Muscle layer of colon (tissue), 2 donors: ENCODE data around the gene MRPL24.

Experiments used
- H3K27ac ChIP-seq: one replicate; pipeline ENCODE4 v1.7.0; 2013; ENCODE audit warnings: low read depth, mild to moderate bottlenecking, low read length, moderate library complexity
- H3K27me3 ChIP-seq, 2 donors: one replicate each; pipeline ENCODE4 v1.7.0; 2013; ENCODE audit warnings: low read length in 2 of 2, mild to moderate bottlenecking in 2 of 2; ENCODE audit not compliant: insufficient read depth in 2 of 2, control insufficient read depth in 1 of 2
- H3K36me3 ChIP-seq: one replicate; pipeline ENCODE4 v1.7.0; 2013; ENCODE audit warnings: mild to moderate bottlenecking, low read length; ENCODE audit not compliant: insufficient read depth
- H3K4me1 ChIP-seq: one replicate; pipeline ENCODE4 v1.7.0; 2013; ENCODE audit warnings: mild to moderate bottlenecking, low read length; ENCODE audit not compliant: insufficient read depth
- H3K4me3 ChIP-seq, 2 donors: one replicate each; pipeline ENCODE4 v1.7.0; 2013; ENCODE audit warnings: low read length in 2 of 2, low read depth in 1 of 2, mild to moderate bottlenecking in 1 of 2, moderate library complexity in 1 of 2
- H3K9ac ChIP-seq: one replicate; pipeline ENCODE4 v1.7.0; 2013; ENCODE audit warnings: low read length
- H3K9me3 ChIP-seq: one replicate; pipeline ENCODE4 v1.7.0; 2013; ENCODE audit warnings: mild to moderate bottlenecking, low read length
- donor health status: abdominal sarcoma.
- donor health status: Adenocarcinoma of cecum.

Gene MRPL24

DNA sequence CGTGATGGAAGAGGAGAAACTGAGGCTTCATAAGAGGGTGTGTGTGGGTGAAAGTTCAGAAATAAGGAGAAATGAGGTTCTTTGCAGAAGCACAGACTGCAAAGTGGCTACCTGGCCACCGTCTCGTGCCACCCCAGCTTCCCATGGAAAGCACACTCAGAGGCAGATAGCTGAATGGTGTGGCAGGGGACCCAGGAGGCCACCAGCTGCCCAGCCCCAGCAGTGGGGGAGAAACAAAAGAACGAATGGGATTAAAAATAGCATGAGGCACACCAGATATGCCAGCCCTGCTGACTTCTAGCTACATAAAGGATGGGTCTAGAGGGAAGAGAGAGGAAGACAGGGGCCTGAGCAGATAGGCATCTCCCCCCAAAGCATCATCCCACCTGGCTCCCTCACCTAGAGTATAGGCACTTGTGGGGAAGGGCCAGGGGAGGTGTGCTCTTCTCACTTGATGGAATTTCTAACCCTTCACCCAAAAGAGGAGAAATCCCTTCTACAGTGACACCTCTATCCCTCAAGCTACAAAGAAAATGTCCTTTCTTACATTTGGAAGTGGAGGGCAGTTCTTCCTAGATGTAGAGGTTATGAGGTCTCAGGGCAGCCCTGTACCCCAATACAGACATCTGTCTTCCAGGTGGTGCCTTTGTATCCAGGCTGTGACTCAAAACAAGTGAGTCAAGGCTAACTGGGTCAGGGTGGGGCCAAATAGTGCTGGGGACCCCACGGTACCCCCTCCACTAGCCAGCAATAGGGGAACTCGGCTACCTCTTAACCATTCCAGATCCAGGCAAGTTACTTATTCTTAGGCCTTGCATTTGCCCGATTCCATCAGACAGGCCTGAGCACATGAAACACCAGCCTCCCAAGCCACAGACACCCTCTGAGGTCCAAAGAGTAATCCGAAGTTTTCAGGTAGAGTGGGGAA, 7.1 kb upstream of the MRPL24 start:
- peak overlapping the region; percentile 33 to 90 for H3K4me3 ChIP-seq
- peaks cover 46% of the 10 kb centered on the region for H3K4me1 ChIP-seq
- H3K9me3 ChIP-seq, result no peaks in the 10 kb centered on the region
- H3K9ac ChIP-seq, result peak overlapping the region; percentile 93
- peaks cover 21% of the 10 kb centered on the region for H3K36me3 ChIP-seq
- H3K27ac ChIP-seq, result peak overlapping the region; percentile 98
- H3K27me3 ChIP-seq, result no peaks in the 10 kb centered on the region

DNA sequence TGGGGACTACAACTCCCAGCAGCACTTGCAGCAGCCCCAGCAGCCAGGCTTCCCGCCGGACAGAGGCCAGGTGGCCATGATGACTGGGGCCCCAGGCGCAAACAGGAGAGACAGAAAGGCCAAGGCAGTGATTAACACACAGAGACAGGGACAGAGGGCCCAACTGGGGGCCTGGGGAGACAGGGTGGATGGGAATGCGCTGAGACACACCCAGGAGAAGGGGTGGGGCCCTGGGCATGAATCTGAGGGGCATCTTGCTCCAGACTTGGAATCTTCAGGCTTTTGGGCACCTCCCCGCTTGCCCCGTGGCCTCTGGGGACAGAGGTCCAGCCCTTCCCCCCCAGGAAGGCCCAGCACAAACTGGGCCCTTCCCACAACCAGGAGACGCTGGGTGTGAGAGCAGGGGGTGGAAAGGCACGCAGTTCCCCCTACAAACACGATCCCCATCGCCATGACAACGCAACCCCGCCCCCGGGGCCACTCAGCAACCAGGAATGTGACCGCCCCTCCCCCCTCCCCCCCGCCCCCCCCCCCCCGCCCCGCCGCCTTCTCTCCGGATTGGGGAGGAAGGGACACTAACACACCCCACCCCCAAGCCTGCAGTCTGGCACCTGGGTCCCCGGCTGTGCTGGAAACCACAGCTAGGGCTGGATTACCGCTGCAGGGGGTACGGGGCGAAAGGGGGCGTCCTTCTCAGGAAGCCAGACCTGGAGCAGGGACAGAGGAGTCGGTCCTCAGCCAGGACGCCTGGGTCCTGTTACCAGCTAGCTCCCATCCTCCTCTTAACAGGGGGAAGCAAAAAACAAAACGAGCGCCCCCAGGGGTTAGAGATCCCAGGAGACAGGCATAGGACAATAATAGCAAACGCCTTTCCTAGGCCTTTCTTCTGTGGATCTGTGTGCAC, 6.1 kb upstream of the MRPL24 start:
- Histone ChIP-seq H3K9me3 (no peaks in the 10 kb centered on the region), H3K9ac (peak overlapping the region; percentile 93), H3K27ac (peak overlapping the region; percentile 98), H3K4me1 (peaks cover 39% of the 10 kb centered on the region), H3K36me3 (peaks cover 31% of the 10 kb centered on the region), H3K27me3 (no peaks in the 10 kb centered on the region), H3K4me3 (peak overlapping the region; percentile 59 to 90)

DNA sequence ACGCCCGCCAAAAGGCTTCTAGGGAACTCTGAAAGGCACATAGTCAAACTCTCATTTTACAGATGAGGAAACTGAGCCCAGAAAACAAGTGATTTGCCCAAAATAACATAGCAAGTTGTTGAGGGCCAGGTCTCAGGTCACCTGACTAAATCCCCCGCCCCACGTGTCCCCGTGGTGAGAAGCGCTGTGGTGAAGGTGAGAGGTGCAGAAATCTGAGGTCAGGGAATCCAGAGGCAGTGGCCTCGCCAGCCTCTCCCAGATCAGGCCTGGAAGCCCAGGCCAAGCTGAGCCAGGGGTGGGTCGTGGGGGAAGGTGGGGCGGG, 5.5 kb upstream of the MRPL24 start:
- peak overlapping the region; percentile 54 for H3K9ac ChIP-seq
- H3K27me3 ChIP-seq, result no peaks in the 10 kb centered on the region
- no peaks in the 10 kb centered on the region for H3K9me3 ChIP-seq
- peaks cover 34% of the 10 kb centered on the region for H3K36me3 ChIP-seq
- peak overlapping the region; percentile 98 for H3K27ac ChIP-seq
- peak overlapping the region; percentile 59 to 88 for H3K4me3 ChIP-seq
- peaks cover 44% of the 10 kb centered on the region for H3K4me1 ChIP-seq

DNA sequence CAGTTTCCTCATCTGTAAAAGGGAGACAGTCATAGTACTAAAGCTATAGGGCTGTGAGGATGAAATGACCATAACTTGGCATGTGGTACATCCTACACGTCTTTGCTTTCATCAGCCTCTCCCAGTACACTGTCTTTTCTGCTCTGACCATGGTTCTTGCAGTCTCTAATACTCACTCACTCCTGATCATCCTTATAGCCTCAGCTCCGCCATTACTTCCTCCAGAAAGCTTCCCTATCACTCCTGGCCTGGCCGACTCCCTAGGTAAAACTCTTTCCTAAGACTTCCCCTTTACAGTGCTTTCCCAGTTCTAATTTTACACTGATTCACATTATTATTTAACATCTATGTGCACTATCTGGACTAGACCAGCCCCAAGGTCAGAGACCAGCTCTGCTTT, 5.0 kb upstream of the MRPL24 start:
- peaks cover 34% of the 10 kb centered on the region for H3K36me3 ChIP-seq
- H3K4me1 ChIP-seq, result peaks cover 45% of the 10 kb centered on the region
- H3K4me3 ChIP-seq, result peak overlapping the region in 1 of 2 donors; percentile 88
- peak overlapping the region; percentile 98 for H3K27ac ChIP-seq
- H3K9me3 ChIP-seq, result no peaks in the 10 kb centered on the region
- H3K27me3 ChIP-seq, result no peaks in the 10 kb centered on the region
- peak overlapping the region; percentile 54 for H3K9ac ChIP-seq

DNA sequence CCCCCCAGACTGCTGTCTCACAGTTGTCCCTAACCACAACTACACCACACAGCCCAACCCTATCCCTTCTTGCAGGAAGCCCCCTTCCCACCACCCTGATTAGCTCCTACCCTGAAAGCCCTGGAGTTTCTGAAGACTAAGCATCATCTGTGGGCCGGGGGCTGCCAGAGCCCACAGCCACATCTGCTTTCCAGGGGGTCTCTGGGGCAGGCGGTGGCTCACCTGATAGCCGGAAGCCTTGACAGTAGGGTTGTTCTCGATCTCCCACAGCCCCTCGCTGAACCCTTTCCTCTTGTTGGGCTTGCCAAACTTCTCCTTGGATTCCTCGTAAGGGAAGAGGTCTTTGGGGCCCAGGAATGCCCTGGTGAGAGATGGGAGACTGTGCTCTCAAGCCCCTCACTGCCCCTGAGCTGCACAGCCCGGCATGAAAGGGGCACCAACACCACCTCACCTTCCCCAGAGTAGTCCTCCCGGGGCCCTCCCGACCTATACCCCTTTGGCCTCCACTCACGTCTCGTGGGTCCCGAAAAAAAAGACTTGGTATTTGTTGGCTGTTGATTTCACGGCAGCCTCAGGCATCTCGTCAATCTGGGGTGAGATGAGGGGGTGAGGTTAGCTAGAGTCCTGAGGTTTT, 4.0 kb upstream of the MRPL24 start:
- H3K27ac ChIP-seq, result peak overlapping the region; percentile 16
- H3K4me1 ChIP-seq, result peaks cover 52% of the 10 kb centered on the region
- no peak overlapping the region for H3K4me3 ChIP-seq
- H3K27me3 ChIP-seq, result no peaks in the 10 kb centered on the region
- H3K9me3 ChIP-seq, result no peaks in the 10 kb centered on the region
- peaks cover 34% of the 10 kb centered on the region for H3K36me3 ChIP-seq
- H3K9ac ChIP-seq, result no peak overlapping the region

DNA sequence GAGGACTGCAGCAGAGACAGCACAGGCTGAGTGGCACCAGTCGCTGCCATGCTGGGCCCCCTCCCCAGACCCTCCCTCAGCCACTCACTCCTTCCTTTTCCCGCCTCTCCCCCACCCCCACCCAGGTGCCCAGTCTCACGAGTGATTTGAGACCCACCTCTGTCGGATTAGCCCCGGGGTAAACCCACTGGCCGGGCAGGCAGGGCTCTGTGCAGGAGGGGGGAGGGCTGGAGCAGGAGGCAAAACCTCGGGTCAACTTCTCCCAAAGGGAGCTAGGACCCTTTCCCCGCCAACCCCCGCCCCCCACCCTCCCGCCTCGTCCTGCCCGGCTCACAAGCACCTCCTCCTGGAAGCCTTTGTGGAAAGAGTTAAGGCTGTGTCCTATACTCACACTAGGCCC, 3.5 kb upstream of the MRPL24 start:
- H3K36me3 ChIP-seq, result peaks cover 34% of the 10 kb centered on the region
- H3K9ac ChIP-seq, result no peak overlapping the region
- H3K4me3 ChIP-seq, result no peak overlapping the region
- H3K4me1 ChIP-seq, result peaks cover 50% of the 10 kb centered on the region
- no peaks in the 10 kb centered on the region for H3K27me3 ChIP-seq
- no peaks in the 10 kb centered on the region for H3K9me3 ChIP-seq
- H3K27ac ChIP-seq, result no peak overlapping the region

DNA sequence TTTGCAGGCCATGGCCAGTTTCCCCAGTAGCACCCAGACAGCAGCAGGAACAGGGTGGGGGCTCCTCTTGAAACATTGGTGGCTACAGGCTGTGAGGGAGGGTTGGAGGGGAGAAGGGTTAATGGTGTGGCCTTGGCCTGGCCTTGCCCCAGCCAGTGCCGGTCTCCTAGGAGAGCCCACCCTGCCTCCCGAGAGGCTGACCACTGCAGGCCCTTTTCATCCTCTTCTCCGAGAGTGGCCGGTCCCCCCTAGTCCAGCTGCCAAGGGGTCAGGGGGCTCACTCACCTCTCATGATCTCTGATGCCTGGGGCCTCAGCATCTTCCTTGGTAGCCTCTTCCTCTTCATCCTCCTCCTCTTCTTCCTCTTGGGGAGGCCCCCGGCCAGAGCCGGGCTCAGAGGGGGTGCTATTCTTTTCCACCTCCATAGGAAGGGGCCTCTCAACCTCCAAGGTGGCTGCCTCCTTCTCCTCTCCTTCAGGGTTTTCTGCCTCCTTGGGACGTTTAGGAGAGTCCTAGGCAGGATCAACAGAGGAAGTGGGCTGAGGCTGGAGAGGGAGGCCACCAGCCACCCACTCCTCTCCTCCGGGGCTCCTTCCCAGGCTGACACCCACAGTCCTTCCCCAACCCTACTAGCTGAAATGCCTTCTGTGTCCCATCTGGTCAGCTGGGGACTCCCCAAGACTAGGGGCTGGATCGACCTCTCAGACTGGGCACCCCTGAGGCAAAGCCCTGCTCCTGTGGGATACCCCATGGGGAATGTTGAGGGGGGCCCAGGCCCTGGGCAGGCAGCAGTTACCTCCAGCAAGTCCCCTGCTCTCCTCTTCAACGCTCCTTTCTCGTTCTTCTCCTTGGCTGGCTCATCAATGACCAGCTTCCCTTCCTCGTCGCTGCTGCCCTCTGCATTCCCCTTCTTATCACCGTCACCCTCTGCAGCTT, 2.7 kb upstream of the MRPL24 start:
- H3K27ac ChIP-seq, result no peak overlapping the region
- H3K36me3 ChIP-seq, result peaks cover 34% of the 10 kb centered on the region
- H3K4me3 ChIP-seq, result no peak overlapping the region
- H3K27me3 ChIP-seq, result no peaks in the 10 kb centered on the region
- H3K9ac ChIP-seq, result no peak overlapping the region
- H3K4me1 ChIP-seq, result peaks cover 43% of the 10 kb centered on the region
- no peaks in the 10 kb centered on the region for H3K9me3 ChIP-seq

DNA sequence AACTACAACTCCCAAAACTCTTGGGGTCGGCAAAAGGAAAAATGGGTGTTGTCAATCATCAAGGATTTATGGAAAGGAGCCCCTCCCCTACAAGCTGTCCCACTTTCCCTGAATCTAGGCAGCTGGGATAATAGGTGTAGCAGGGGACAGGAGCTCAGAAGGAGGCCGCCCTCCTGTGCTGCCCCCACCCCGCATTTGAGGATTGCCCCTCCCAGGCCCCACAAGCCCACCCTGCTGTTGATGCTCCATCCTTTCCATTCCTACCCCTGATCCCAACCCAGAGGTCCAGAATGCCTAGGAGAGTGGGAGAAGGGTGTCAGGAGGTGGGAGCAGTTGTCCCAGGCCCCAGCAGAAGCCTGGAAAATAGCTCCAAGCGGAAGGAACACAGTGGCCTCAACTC, 1.9 kb upstream of the MRPL24 start:
- Histone ChIP-seq H3K27ac (no peak overlapping the region), H3K4me1 (peaks cover 35% of the 10 kb centered on the region), H3K9me3 (no peaks in the 10 kb centered on the region), H3K27me3 (no peaks in the 10 kb centered on the region), H3K4me3 (no peak overlapping the region), H3K9ac (no peak overlapping the region), H3K36me3 (peaks cover 42% of the 10 kb centered on the region)

DNA sequence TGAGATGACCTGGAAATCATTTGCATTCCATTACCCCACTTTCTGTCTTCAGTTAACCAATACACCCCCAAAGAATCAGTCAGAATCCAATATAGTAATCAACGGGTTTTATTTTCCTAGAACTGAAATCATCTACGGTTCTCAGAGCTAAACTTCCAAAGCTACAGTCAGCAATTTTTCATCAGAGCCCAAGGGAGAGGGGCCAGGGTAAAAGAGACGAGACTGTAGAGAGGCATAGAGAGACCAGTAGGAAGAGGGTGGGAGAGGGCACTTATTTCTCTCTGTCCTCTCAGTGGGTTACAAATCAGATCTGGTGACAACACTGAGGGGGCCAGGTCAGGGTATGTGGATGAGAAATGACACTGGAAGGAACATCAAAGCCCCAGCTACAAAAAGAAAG, 1.1 kb upstream of the MRPL24 start:
- Histone ChIP-seq H3K27me3 (no peaks in the 10 kb centered on the region), H3K9ac (no peak overlapping the region), H3K9me3 (no peaks in the 10 kb centered on the region), H3K27ac (peak overlapping the region; percentile 67), H3K4me3 (peak overlapping the region in 1 of 2 donors; percentile 71), H3K36me3 (peaks cover 50% of the 10 kb centered on the region), H3K4me1 (peaks cover 31% of the 10 kb centered on the region)

DNA sequence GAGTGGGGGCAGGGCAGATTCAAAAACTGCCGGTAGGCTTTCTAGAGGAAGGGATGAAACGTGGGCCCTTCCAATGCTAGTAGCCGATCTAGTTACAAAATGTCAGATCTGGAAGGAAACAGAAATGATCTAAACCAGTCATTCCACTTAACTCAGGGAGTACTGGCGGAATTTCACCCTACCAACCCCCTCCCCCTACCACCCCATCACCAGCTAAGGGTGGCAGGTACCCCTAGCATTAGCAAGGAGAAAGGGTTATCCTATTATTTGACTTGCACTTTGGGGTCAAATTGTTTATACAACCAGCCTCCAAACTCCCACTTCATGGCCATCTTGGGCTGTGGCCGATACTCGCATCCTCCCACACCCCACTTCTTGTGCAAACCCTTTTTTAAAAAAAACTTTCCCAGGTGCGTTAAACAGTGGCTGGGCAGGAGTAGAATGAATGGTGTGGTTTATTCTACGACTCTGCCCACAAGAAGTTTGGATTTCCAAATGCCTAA, 644 bp upstream of the MRPL24 start:
- Histone ChIP-seq H3K9ac (no peak overlapping the region), H3K9me3 (no peaks in the 10 kb centered on the region), H3K27me3 (no peaks in the 10 kb centered on the region), H3K36me3 (peaks cover 54% of the 10 kb centered on the region), H3K4me1 (peaks cover 31% of the 10 kb centered on the region), H3K27ac (peak overlapping the region; percentile 67), H3K4me3 (peak overlapping the region in 1 of 2 donors; percentile 71)
